ENCODE data around the gene MED31.

DNA sequence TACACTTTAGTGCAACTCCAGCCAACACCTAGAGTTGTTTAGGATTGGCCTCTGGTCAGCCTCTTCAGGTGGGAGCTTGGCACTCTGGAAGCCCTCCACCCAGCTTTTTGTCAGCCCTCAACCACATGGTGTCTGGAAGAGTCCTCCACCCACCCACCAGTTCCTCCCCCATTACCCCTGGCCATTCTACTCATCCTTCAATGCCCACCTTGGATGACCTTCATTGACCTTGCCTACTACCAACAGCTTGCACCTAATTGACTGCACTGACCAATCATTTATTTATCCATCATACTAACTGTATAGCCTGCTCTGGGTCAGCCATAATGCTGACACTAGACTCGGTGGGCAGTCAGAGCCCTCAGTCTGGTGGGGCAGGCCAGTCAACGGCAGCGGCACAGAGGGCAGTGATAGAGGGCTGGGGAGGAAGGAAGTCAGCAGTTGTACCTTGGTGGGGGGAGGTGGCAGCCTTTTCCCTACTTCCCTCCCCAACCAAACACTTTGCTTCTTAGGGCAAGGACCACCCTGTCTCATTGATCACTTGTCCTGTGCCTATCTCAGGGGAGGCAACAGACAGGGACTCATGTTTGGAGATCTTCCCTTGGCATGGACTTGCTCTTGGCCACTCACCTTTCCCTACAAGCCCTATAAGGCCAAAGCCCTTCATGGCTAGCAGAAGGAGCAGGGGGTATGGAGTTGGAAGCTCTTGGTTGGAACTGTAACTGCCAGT lies 32.5 kb upstream of the MED31 start:
- no peak for TF ChIP-seq GATA2 (IDR thresholded peaks at IDR 0.05; ENCODE audit: low read depth, low read length)
- TF ChIP-seq GATA3 (IDR thresholded peaks at IDR 0.05; ENCODE audit: low read depth, low read length), result no peak

Data from SH-SY5Y (cell line).